Activated T-cell treated with anti-CD3 and anti-CD28 coated beads for 4 hours (primary cell): ENCODE data around the gene CA7.
"Not testable (repeated sequence)": the region's sequence is repeated elsewhere in the genome, so short reads cannot be mapped to it uniquely, and the experiment has no call there.

Experiments
- DNase-seq: peaks from one replicate; pipeline ENCODE4 v3.0.0-alpha.2; 2020

The CA7 gene

GRCh38 chr16:66874079-66874775 is 30.0 kb downstream of the CA7 start:
- no peak for DNase-seq

- peak; percentile 9 for DNase-seq
Observed at GRCh38 chr16:66878067-66878466, 33.9 kb downstream of the CA7 start.

- DNase-seq, result peak; percentile 83
Observed at GRCh38 chr16:66880288-66881013, 36.2 kb downstream of the CA7 start, which contains the start of gene PDP2. PDP2 (plus strand) TSS chr16:66880515; CDS start chr16:66884285, 3,770 bp downstream.

DNA sequence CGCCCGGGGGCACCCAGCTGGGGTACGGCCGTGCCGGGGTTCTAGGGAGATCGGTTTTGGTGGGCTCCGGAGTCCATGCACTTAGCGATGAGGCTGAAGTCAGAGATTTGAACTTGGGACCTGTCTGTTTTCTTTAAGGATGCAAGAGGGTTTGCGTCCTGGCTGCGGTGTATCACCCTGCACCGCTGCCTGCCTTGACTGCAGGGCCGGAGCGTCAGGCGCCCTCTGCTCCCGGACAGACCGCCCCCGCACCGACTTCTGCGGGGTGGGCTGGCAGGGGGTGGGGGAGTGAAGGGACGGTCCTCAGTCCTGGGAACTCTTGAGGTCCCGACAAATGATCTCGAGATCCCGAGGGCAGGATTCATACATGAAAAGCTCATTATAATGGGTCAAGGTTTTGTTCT is 36.8 kb downstream of the CA7 start:
- no peak for DNase-seq

DNA sequence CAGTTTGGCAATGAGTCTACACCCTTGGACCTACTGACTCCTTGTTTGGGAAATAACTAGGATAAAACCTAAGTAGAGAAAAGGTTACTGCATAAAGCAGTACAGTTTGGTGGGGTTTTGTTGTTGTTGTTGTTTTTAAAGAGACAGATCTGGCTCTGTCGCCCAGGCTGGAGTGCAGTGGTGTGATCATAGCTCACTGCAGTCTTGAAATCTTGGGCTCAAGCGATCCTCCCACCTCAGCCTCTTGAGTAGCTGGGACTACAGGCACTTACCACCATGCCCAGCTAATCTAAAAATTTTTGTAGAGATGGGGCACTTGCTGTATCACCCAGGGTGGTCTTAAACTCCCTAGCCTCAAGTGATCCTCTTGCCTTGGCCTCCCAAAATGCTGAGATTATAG is 37.3 kb downstream of the CA7 start:
- DNase-seq, result no peak

DNA sequence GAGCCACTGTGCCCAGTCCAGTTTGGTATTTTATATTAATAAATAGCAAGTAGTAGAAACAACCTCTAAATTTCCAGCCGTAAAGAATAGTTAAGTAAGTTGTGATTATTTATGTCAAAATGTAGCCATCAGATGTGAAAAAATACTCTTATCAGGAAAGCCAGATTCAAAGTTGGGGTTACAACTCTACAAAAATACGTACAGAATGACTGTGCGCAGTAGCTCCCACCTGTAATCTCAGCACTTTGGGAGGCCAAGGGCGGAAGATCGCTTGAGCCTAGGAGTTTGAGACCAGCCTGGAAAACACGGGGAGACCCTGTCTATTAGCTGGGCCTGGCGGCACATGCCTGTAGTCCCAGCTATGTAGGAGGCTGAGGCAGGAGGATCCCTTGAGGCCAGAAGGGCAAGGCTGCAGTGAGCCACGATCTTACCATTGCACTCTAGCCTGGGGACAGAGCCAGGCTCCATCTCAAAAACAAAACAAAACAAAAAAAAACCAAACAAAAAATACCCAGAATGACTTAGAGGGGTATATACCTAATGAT is 37.8 kb downstream of the CA7 start:
- no peak for DNase-seq

- no peak for DNase-seq
Observed at GRCh38 chr16:66882702-66883101, 38.5 kb downstream of the CA7 start.

DNA sequence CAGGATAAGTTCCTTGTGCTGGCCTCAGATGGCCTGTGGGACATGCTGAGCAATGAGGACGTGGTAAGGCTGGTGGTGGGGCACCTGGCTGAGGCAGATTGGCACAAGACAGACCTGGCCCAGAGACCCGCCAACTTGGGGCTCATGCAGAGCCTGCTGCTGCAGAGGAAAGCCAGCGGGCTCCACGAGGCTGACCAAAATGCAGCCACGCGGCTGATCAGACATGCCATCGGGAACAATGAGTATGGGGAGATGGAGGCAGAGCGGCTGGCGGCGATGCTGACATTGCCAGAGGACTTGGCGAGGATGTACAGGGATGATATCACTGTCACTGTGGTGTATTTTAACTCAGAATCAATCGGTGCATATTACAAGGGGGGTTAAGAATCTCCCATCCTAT is 41.3 kb downstream of the CA7 start:
- DNase-seq, result no peak

DNA sequence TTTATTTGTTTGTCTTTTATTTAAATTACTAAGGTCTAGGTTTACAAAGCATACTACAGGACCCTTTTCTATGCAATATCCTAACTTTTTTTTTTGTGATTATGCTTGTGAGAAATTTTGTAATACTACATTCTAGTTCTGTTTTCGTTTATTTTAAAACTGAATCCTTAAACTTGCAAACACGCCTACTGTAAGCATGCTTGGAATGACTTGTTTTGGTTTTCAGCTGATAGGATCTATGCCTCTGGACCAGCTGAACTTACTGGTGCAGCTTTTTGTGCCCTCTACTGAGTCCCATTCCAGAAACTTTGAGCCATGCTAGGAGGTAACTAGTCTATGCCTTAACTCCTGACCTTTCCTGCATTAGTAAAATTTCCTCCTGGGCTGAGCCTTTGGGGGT is 42.1 kb downstream of the CA7 start:
- no peak for DNase-seq

DNA sequence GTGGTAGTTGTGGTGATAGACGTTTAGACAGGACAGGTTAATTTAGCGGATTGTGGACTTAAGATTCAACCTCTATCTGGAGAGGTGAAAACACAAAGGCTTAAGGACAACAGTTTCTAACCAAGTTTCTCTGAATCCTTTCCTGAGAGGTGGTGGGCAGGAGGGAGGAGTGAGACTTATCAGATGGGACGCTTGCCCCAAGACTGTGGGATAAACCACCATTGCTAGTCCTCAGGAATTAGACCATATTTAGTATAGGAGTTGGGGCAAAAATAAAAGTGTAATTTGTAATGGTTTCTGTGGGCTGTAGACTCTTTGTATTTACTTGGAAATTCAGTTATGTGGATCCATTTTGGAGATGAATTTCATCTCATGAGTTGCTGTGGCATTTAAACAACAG is 42.7 kb downstream of the CA7 start:
- DNase-seq, result no peak

DNA sequence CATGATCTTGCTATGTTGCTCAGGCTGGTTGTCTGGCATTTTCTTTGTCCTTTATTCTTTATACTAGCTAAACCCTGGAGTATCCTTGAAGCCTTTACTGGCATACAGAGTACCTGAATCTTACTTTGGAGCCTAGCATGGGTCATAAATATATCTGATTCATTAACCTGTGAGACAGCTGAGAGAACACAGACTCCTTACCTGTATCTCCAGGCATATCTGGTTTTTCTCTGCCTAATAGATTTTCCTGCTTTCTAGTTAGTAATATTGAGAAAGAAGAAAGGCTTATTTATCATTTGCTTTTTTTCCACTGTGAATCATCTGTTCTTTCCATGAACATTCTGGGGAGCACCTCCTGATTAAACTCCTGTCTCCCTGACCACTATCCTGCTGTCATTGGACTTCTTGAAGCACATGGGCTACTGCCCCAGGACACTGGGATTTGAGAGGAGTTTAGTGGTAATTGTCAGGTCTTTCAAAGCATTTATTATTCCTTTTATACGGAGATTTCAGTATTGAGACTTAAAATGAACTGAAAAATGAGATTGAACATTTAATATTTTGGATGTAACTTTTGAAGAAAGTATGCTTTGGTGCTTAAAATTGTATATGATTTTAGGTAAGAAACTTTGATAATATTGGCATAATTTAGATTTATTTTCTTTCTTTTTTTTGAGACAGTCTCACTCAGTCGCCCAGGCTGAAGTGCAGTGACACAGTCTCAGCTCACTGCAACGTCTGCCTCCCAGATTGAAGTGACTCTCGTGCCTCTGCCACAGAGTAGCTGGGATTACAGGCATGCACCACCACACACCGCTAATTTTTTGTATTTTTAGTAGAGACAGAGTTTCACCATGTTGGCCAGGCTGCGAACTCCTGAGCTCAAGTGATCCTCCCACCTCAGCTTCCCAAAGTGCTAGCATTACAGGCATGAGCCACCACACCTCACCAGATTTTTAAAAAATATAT is 44.7 kb downstream of the CA7 start:
- no peak for DNase-seq

DNA sequence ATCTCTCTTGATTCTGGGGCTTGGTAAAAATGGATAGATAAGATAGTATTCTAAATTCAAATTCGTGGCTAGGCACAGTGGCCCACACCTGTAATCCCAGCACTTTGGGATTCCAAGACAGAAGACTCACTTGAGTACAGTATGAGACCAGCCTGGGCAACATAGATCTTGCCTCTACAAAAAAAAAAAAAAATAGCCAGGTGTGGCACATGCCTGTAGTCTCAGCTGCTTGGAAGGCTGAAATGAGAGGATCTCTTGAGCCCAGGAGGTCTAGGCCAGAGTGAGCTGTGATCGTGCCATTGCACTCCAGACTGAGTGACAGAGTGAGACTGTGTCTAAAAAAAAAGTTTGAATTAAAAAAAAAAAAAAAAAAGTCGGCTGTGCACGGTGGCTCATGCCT is 45.4 kb downstream of the CA7 start:
- DNase-seq, result no peak

- DNase-seq, result no peak
Observed at GRCh38 chr16:66890799-66891198, 46.6 kb downstream of the CA7 start.

- no peak for DNase-seq
Observed at GRCh38 chr16:66891360-66891759, 47.1 kb downstream of the CA7 start.

DNA sequence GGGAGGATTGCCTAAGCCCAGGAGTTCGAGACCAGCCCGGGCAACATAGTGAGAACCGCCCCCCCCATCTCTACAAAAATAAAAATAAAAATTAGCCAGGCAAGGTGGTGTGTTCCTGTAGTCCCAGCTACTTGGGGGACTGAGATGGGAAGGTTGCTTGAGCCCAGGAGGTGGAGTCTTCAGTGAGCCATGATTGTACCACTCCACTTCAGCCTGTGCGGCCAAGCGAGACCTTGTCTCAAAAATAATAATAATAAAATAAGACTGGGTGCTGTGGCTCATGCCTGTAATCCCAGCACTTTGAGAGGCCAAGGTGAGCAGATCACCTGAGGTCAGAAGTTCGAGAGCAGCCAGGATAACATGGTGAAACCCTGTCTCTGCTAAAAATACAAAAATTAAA is 47.6 kb downstream of the CA7 start:
- no peak for DNase-seq

- no peak for DNase-seq
Observed at GRCh38 chr16:66894055-66894454, 49.8 kb downstream of the CA7 start.

DNA sequence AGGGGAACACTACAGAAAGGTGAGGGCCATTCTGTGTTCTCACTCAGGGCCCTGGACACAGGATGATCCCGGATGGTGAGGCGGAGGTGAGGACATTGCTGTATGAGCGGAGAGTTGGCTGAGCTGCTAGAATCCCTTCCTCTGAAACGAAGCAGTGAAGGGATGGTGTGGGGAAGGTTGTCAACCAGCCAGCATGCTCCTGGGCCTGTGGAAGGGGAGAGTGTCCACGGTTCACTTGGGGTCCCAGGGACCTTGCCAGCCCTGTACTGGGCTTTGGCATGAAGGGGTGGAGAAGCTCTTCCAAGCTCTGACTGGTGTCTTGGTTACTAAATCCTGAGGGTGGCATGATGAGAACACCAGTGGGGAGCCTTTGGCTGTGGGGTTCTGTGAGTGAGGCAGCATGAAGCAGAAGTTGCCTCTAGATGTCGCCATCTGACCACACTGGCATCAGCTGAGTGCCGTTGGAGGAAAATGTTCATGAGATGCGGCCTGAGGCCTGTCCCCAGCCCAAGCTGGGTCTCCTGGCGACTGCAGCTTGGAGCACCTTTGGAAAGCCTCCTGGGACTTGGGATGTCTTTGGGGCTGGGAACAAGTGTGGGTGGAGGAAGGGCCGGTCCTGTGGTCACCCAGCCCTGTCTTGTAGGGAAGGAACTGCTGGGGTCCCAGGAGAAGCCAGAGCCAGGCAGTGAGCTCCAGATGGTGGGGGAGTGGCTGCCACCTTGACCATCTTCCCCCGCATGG is 50.9 kb downstream of the CA7 start:
- peak; percentile 49 for DNase-seq

GRCh38 chr16:66895689-66895979 is 51.4 kb downstream of the CA7 start:
- DNase-seq, result no peak

- DNase-seq, result no peak
Observed at GRCh38 chr16:66895999-66896398, 51.8 kb downstream of the CA7 start.

DNA sequence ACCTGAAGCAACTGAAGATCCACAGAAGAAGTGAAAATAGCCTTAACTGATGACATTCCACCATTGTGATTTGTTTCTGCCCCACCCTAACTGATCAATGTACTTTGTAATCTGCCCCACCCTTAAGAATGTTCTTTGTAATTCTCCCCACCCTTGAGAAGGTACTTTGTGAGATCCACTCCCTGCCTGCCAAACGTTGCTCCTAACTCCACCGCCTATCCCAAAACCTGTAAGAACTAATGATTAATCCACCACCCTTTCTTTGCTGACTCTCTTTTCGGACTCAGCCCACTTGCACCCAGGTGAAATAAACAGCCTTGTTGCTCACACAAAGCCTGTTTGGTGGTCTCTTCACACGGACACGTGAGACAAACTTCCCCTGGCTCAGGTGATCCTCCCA is 52.5 kb downstream of the CA7 start:
- not testable (repeated sequence) for DNase-seq

GRCh38 chr16:66898207-66898606 is 54.0 kb downstream of the CA7 start:
- DNase-seq, result no peak

DNA sequence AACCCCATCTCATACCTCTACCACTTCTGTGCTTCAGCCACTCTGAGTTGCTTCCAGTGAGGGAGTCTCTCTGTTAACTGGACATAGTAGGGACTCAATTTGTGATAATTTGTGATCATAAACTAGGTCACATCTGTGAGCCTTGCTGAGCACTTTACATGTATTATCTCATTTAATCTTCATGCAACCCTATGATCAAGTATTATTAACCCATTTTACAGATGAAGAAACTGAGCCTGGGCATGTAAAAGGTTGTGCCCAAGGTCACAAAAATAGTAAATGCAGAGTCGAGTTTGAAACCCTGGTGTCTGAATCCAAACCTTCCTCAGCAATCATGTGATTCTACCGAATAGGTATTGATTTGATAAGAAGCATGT is 54.7 kb downstream of the CA7 start:
- DNase-seq, result no peak
